Right renal cortex interstitium (tissue), 3 donors: Measurements from ENCODE around the gene RELB. TPM values are rescaled to one million over a fixed set of nuclear protein-coding genes. Genes with fewer than 3 reads are reported as not detected.
"Not testable (repeated sequence)": the region's sequence is repeated elsewhere in the genome, so short reads cannot be mapped to it uniquely, and the experiment has no call there.

ENCODE experiments used
- DNase-seq, 3 donors: peaks; one replicate each; pipeline ENCODE4 v3.0.0-alpha.2; 2013; ENCODE audit warnings: low read depth in 3 of 3, low spot score in 2 of 3
- polyA plus RNA-seq, 3 donors: library from polyadenylated mRNA; unstranded; fragments of 120-200 nt; gene quantifications; one replicate each; pipeline ENCODE4 v1.2.1, GENCODE V29; 2013; ENCODE audit not compliant: insufficient read length in 3 of 3

RELB gene
- polyA plus RNA-seq, 3 donors: 4.8 to 4.9 (median 4.8) TPM

DNA sequence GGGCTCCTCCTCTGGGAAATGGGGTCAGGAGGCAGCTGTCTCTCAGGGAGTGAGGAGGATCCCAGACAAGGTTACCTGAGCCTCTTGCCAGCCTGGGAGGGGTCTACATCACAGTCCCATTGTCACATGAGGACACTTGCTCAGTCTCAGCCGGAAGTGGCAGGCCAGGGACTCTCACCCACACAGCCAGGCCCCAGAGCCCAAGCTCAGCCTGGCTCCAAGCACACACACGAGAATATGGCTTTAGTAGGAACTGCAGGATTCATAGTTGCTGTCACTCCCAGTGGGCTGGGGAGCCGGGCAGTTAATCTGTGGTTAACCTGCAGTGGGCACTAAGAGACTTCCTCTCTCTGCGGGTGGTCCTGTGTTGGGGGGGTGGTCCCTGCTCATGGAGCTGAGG is 15.8 kb upstream of the RELB start:
- DNase-seq: no peak

DNA sequence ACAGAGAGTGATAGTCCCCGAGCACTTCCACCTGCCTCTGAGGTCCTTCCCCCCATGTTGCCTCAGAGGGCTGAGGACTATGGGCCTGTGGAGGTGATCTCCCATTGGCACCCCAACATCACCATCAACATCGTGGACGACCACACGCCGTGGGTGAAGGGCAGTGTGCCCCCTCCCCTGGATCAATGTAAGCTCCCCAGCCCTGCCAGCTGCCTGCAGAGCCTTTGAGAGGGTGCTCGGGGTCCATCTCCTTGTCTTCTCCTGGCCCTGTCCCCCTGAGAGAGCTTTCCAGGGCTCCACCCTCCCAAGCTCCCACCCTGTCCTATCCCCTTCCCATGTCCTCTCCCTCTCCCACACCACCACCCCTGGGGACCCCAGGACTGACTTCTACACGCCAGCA is 14.9 kb upstream of the RELB start:
- DNase-seq: no peak

DNA sequence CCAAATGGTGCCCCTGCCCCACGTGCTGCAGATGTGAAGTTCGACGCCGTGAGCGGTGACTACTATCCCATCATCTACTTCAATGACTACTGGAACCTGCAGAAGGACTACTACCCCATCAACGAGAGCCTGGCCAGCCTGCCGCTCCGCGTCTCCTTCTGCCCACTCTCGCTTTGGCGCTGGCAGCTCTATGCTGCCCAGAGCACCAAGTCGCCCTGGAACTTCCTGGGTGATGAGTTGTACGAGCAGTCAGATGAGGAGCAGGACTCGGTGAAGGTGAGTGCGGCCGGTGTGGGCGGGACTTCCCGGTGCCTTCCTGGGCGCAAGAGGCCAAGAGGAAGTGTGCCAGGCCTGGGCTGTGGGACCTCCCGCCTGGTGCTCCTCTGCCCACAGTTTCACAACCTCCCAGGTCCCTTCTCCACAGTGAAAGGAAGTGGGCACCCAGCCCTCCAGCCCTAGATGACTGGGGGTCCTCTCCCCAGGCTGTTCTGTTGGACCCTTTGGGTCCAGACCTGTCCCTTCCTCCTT is 14.1 kb upstream of the RELB start:
- no peak for DNase-seq

DNA sequence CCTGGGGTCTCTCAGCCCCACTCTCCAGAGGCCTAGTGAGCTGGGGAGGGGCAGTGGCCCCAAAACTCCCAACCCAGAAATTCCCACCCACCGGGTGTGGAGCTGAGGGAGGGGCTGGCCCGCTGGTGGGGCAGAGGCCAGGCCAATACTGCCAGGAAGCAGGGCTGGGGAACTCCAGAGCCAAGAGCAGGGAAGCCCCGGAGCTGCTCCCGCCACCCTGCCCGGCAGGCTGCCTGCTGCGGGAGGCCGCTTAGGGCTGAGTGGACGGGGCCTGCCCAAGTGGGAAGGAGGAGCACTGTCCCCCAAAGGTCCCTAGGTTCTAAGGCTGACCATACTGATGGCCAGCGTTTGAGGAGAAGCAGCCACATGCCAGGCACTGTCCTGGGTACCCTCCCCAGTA is 13.0 kb upstream of the RELB start:
- DNase-seq: no peak

DNA sequence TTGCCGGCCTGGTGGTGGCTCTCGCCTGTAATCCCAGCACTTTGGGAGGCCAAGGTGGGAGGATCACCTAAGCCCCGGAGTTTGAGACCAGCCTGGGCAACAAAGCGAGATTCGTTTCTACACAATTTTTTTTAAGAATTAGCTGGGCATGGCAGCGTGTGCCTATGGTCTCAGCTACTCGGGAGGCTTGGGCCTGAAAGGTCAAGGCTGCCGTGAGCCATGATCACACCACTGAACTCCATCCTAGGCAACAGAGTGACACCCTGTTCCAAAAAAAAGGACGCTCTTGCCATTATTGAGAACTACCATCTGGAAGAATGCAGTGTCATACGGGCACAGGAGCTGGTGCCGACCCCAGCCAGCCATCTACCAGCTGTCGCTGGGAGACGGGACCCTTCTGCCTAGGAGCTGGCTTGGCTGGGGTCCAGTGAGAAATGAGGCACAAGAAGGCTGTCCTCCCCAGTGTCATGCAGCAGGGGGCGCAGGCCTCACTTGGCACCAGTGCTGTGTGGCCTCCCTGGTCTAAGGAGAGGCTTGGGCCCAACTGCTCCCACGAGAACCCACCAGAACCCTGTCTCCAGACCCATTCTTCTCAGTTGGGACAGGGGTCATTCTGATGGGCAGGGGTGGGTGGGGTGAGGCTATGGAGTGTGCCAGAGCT is 12.2 kb upstream of the RELB start:
- no peak for DNase-seq

DNA sequence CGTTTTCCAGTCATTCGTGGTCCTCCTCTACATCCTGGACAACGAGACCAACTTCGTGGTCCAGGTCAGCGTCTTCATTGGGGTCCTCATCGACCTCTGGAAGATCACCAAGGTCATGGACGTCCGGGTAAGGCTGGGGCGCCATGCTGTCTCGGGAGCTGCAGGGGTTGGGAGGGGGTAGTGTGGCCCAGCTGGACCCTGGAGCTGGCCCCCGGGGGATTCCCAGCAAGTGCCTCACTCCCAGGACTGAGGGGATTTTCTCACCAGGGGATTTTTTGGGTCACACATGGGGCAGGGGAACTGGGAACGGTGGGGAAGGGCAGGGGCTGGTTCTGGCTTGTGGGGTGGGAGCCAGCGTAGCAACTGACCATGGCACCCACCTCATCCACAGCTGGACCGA is 10.8 kb upstream of the RELB start:
- no peak for DNase-seq

DNA sequence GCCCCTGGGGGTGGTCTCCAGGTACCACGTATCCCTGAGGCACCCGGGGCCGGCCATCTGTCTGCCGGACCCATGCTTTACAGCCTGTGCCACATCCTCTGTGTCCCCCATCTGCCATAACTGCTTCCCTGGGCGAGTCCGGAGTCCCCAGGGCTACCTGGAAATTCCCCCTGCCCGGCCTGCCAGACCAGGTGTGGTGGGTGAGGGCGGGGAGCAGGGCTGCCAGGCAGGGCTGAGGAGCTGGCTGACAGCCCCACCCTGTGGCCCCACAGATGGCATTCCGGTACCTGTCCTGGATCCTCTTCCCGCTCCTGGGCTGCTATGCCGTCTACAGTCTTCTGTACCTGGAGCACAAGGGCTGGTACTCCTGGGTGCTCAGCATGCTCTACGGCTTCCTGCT is 10.3 kb upstream of the RELB start:
- DNase-seq: no peak

DNA sequence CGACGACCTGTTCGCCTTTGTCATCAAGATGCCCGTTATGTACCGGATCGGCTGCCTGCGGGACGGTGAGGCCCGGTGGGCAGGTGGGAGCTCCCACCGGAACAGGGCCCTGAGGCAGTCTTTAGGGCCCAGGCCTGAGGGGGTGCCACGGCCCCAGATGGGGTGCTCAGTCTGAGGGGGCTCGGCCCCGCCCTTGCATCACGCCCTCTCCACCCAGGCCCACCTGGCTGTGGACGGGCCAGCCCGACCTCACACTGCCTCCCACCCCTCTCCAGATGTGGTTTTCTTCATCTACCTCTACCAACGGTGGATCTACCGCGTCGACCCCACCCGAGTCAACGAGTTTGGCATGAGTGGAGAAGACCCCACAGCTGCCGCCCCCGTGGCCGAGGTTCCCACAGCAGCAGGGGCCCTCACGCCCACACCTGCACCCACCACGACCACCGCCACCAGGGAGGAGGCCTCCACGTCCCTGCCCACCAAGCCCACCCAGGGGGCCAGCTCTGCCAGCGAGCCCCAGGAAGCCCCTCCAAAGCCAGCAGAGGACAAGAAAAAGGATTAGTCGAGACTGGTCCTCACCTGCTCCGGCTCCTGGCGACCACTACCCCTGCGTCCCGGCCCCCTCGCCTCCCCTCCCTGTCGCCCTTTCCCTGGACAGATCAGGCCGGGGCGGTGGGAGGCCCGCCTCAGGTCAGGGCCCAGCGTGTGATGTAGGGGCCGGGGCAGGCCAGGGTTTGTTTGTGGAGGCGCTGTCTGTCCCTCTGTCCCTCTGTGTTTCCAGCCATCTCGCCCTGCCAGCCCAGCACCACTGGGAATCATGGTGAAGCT is 8.7 kb upstream of the RELB start:
- DNase-seq: no peak

DNA sequence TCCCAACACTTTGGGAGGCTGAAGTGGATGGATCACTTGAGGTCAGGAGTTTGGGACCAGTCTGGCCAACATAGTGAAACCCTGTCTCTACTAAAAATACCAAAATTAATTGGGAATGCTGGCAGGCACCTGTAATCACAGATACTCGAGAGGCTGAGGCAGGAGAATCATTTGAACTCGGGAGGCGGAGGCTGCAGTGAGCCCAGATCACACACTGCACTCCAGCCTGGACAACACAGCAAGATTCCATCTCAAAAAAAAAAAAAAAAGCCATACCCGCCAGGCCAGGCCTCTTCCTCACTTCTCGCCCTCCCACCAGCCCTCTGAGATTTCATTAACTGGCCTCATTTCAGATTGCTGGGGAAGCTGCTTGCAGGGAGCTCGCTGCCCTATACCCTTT is 7.7 kb upstream of the RELB start:
- no peak for DNase-seq

DNA sequence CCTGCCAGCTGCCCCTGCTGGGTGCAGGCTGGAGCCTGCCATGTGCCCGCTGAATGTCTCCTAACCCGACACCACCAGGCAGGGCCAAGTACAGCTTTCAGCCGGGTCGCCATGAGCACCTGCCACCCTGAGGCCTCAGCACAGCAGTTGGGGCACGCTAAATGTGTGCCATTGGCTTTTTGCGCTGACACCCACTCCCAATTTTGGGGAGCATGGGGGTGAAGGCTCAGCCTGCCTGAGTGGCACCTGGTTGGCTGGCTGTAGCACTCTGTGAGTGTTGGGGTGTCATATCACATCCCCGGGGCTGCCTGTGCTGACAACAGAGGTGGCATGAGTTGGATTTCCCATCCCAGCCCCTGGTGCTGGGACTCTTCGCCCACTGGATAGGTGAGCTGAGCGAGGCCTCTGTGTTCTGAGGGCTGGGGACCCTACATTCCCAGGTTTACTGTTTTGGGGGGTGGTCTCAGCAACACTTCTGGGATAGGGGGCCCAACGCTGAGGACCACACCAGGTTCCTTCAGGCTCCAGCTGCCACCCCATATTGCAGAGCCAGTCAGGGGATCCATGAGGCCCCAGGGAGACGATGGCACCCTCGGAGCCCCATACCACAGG is 7.2 kb upstream of the RELB start:
- no peak for DNase-seq

DNA sequence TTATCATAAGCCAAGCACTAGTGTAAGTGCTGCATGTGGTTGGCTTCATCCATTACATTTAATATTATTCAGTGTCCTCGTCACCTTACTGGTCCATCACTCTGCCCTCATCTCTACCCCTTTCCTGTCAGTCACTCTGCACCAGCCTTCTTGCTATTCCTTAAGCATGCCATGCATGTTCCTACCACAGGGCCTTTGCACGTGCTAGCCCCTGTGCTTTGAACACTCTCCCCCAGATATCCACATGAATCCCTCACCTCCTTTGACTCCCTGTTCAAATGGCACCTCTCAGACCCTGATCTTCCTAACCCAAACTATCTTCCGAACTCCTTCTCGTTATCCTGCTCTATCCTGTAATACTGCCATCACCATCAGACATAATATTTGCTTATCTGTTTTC is 3.2 kb upstream of the RELB start:
- no peak for DNase-seq

DNA sequence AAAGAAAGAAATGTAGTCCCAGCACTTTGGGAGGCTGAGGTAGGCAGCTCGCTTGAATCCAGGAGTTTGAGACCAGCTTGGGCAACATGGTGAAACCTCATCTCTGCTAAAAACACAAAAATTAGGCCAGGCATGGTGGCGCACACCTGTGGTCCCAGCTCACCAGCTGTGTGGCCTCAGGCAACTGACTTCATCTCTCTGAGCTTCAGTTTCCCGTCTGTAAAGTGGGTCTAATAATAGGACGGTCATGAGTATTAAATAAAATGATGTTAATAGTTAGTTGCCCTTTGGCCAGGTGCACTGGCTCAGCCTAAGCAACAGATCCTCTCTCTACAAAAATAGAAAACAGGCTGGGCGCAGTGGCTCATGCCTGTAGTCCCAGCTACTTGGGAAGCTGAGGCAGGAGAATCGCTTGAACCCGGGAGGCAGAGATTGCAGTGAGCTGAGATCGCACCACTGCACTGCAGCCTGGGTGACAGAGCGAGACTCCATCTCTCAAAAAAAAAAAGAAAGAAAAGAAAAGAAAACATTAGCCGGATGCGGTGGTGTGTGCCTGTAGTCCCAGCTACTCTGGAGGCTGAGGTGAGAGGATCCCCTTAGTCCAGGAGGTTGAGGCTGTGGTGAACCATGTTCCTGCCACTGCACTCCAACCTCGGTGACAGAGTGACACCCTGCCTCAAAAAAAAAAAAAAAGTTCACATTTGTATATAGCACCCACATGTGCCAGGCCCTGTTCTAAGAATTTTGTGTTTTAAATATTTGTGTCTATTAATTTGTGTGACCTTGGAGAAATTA is 1.9 kb upstream of the RELB start:
- not testable (repeated sequence) for DNase-seq

DNA sequence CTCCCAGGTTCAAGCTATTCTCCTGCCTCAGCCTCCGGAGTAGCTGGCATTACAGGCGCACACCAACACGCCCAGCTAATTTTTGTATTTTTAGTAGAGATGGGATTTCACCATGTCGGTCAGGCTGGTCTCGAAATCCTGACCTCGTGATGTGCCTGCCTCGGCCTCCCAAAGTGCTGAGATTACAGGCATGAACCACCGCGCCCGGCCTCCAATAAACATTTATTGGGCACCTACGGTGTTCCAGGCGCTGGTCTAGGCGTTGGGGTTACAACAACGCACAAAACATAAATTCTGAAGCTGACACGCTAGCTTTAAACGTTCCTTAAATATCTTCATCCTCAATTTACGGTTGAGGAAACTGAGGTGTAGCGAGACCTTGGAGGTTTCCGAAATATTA is 599 bp upstream of the RELB start:
- not testable (repeated sequence) for DNase-seq

DNA sequence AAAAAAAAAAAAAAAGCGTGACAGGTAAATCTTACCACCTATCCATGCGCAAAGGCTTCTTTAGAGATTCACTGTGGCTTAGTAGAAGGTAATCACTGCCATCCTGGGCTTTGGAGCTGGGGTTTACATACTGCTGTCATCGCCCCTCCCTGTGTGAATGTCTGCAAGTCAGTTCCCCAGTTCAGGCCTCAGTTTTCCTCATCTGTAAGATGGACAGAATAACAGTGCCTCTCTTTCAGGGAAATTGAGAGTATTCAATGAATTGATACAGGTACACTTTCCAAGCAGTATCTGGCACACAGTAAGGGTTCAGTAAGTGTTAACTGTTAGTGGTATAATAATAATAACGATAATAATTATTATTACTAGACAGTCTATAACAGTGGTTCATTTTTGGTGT is 2.2 kb downstream of the RELB start:
- DNase-seq: no peak

DNA sequence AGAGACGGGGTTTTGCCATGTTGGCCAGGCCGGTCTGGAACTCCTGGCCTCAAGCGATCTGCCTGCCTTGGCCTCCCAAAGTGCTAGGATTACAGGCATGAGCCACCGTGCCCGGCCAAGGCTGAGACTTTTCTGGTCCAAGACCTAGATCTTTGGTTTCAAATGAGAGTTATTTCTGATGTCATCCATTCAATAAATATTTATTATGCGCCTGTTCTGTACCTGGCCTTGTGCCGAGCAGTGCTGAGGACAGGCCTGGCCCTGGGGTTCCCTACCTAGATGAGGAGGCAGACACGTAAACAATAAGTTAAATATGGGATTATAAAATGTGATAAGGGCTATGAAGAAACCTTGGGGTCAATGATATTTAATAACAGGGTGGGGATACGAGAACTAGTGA is 4.5 kb downstream of the RELB start:
- DNase-seq: no peak

DNA sequence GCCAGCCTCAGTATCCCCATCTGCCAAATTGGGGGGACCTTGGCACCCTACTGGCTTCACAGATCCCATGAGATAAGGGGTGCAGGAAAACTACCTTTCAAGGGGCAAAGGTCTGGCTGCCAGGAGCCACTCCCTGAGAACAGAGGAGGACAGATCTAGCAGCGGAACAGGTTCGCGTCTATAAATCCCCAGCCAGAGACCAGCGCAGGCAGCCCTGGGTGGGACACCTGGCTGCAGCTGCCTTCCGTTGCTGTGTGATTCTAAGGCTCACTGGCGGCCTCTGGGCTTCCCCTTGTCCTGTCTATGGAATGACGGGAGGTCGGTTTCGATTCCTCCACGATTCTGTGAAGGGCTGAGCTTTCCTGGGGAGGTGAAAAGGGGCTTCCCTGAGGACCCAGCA is 7.3 kb downstream of the RELB start:
- DNase-seq: no peak

DNA sequence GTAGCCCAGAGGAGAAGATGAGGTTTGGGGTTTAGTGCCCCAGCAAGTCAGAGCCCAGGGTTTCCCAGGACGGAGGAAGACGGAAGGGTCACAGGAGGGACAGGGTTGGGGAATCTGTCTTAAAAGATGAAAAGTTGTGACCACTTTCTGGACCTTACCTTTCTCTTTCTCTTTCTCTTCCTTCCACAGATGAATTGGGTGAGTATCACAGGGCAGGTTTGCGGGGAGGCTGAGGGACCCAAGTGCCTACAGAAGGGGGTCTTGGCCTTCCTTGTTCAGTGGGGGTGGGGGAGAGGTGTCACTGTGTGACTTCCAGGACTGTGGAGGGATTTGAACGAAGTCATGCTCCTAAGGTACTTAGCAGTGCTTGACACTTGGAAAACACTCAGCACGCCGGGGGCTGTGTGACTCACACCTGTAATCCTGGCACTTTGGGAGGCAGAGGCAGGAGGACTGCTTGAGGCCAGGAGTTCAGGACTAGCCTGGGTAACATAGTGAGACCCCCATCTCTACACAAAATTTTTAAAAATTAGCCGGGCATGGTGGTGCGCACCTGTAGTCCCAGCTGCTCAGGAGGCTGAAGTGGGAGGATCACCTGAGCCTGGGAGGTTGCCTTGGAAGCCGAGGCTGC is 8.5 kb downstream of the RELB start:
- DNase-seq: no peak

DNA sequence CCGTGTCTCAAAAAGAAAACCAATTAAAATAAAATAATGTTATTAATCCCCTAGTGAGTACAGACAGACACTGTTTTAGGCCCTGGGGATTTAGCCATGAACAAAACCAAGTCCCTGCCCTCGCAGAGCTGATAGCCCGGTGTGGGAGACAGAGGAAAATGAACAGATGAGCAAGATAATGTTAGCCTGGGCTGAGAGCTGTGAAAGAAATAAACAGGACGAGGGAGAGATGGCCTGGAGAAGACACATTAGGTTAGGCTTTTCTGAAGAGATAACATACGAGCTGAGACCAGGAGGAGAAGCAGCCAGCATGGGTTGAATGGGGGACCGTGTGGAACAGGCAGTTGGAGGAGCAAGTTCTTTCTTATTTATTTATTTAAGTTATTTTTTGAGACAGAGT is 9.0 kb downstream of the RELB start:
- no peak for DNase-seq

DNA sequence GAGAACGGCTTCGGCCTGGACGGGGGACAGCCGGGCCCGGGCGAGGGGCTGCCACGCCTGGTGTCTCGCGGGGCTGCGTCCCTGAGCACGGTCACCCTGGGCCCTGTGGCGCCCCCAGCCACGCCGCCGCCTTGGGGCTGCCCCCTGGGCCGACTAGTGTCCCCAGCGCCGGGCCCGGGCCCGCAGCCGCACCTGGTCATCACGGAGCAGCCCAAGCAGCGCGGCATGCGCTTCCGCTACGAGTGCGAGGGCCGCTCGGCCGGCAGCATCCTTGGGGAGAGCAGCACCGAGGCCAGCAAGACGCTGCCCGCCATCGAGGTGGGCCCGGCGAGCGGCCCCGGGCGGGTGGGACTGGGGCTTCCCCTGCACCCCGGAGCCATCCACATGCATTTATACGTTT is 10.7 kb downstream of the RELB start:
- DNase-seq: no peak
